ENCODE results near the gene STOML3. TPM values are rescaled to one million over a fixed set of nuclear protein-coding genes. Genes with fewer than 3 reads are reported as not detected.
A peak's percentile ranks its signal among the peaks of the same experiment; 100 is the strongest.

STOML3 gene
- total and polyA plus RNA-seq, 2 of the 8 experiments (the other 6 are each of a cell fraction or from before 2014, with no cell fraction given): 0.06 TPM; not detected in 1

- Histone ChIP-seq H4K8ac (ENCODE audit: extremely low read depth, insufficient read depth, low read length) (no peak overlapping the region), H2BK12ac (ENCODE audit: low read depth, low read length) (no peak overlapping the region), H3K14ac (ENCODE audit: insufficient read length) (no peak overlapping the region), H3K4me2 (ENCODE audit: insufficient read depth in 1 of 2, low read depth in 2 of 2, low read length in 2 of 2) (0 out of 4 replicates have a peak overlapping the region, but pooled peaks of 1 of the 2 experiments have one; percentile 28), H3K18ac (ENCODE audit: extremely low read depth, low read length) (no peak overlapping the region), H4K91ac (replicated peaks; ENCODE audit: insufficient read length, low read length) (no peak overlapping the region), H2AFZ (ENCODE audit: low read length) (no peak overlapping the region), H3K9me3 (ENCODE audit: insufficient read depth in 2 of 2, low read depth in 1 of 2, low read length in 1 of 2) (no peaks in the 10 kb centered on the region), H3K23me2 (ENCODE audit: low read depth, low read length) (peaks cover 7% of the 10 kb centered on the region), H4K20me1 (replicated peaks in 1 of 2; ENCODE audit: control insufficient read depth in 1 of 2, insufficient read depth in 2 of 2, low read length in 2 of 2) (peaks cover 3 to 10% of the 10 kb centered on the region in 2 experiments), H3K36me3 (ENCODE audit: control insufficient read depth in 2 of 4, insufficient read depth in 4 of 4, low read length in 3 of 4) (peaks cover 3 to 56% (median 12%) of the 10 kb centered on the region in 4 experiments; a peak in 7 of 8 replicates), H2BK120ac (replicated peaks; ENCODE audit: low read depth, low read length) (no peak overlapping the region), H2BK5ac (ENCODE audit: low read depth, low read length) (no peak overlapping the region), H3K27me3 (replicated peaks in 1 of 4; ENCODE audit: control insufficient read depth in 3 of 4, extremely low read depth in 1 of 4, insufficient read depth in 3 of 4, low read length in 3 of 4) (no peaks in the 10 kb centered on the region), H3K9ac (replicated peaks in 1 of 4; ENCODE audit: extremely low read depth in 1 of 4, low read depth in 3 of 4, low read length in 3 of 4) (no peak overlapping the region), H3K27ac (ENCODE audit: low read depth, low read length) (no peak overlapping the region), H3K79me1 (ENCODE audit: low read depth, low read length) (no peaks in the 10 kb centered on the region), H2BK15ac (ENCODE audit: low read length) (no peak overlapping the region), H3K56ac (replicated peaks; ENCODE audit: insufficient read length, low read depth, low read length) (no peak overlapping the region), H2AK5ac (ENCODE audit: low read depth, low read length) (no peak overlapping the region), H2BK20ac (ENCODE audit: low read length) (no peak overlapping the region), H4K5ac (ENCODE audit: insufficient read length, low read depth, low read length) (no peak overlapping the region), H3K4ac (replicated peaks; ENCODE audit: insufficient read length, low read depth, low read length) (no peak overlapping the region), H3K4me1 (replicated peaks in 1 of 4; ENCODE audit: control insufficient read depth in 3 of 4, insufficient read depth in 4 of 4, low read length in 3 of 4) (peaks cover 0 to 8% (median 0%) of the 10 kb centered on the region in 4 experiments; a peak in 3 of 7 replicates), H3K79me2 (ENCODE audit: control insufficient read depth in 1 of 2, insufficient read depth in 2 of 2, low read length in 2 of 2) (peaks cover 42 to 99% of the 10 kb centered on the region in 2 experiments), H3K23ac (ENCODE audit: insufficient read length) (no peak overlapping the region), H3K4me3 (ENCODE audit: extremely low read depth in 1 of 4, insufficient read depth in 2 of 4, low read depth in 3 of 4, low read length in 4 of 4) (no peak overlapping the region)
- no peak for TF ChIP-seq MAX (IDR thresholded peaks at IDR 0.05)
- TF ChIP-seq SP4 (IDR thresholded peaks at IDR 0.05; ENCODE audit: low read length): no peak
- TF ChIP-seq POLR2AphosphoS5 (IDR thresholded peaks at IDR 0.05; ENCODE audit: low read depth, low read length): no peak
- TF ChIP-seq KDM4A (IDR thresholded peaks at IDR 0.05; ENCODE audit: low read depth, low read length, severe bottlenecking): no peak
- TF ChIP-seq, protein P1, sequence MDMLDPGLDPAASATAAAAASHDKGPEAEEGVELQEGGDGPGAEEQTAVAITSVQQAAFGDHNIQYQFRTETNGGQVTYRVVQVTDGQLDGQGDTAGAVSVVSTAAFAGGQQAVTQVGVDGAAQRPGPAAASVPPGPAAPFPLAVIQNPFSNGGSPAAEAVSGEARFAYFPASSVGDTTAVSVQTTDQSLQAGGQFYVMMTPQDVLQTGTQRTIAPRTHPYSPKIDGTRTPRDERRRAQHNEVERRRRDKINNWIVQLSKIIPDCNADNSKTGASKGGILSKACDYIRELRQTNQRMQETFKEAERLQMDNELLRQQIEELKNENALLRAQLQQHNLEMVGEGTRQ (IDR thresholded peaks at IDR 0.05; ENCODE audit: low read length): no peak
- TF ChIP-seq RXRA (IDR thresholded peaks at IDR 0.05; ENCODE audit: insufficient read depth, low read depth, low read length): no peak
- TF ChIP-seq TEAD4 (IDR thresholded peaks at IDR 0.05; ENCODE audit: low read depth, low read length): no peak
- TF ChIP-seq BCL11A (IDR thresholded peaks at IDR 0.05; ENCODE audit: low read depth in 2 of 2, low read length in 2 of 2): no peak
- TF ChIP-seq PHF8 (conservative IDR thresholded peaks at IDR 0.05; ENCODE audit: low read depth, low read length): no peak
- TF ChIP-seq YY1 (IDR thresholded peaks at IDR 0.05; ENCODE audit: low read depth, low read length): no peak
- no peak for TF ChIP-seq EP300 (IDR thresholded peaks at IDR 0.05; ENCODE audit: borderline replicate concordance in 1 of 2, low read depth in 2 of 2, low read length in 2 of 2)
- no peak for FAIRE-seq
- POLR2A ChIA-PET (ENCODE audit: partially characterized antibody): interaction anchor here (0.6 to 4.4 kb wide), 4 partner anchors 10 to 629 kb away, joined by 3 to 29 read pairs (median 4); no protein-coding TSS in a partner anchor
- WGBS, 2 experiments (ENCODE audit: extremely low coverage in 1 of 2, insufficient coverage in 1 of 2, insufficient read length in 1 of 2, insufficient replicate concordance in 2 of 2, low coverage in 1 of 2, low lambda C conversion rate in 2 of 2, missing lambda C conversion rate in 1 of 2): 96% methylated on average over 1 of the region's 1 CpG; no CpG with 5 or more reads in 1 of the 2 experiments
- CTCF ChIA-PET (ENCODE audit: partially characterized antibody): interaction anchor here (0.6 to 2.8 kb wide), 7 partner anchors 10 to 580 kb away, joined by 3 to 15 read pairs (median 3); no protein-coding TSS in a partner anchor
- no peak for DNase-seq (ENCODE audit: low read depth in 1 of 2, low spot score in 2 of 2)
Measured at GRCh38 chr13:39032150-39032549, 41.5 kb upstream of the STOML3 start.
